Lung (tissue), 12 donors: ENCODE data around the gene KLF11. TPM values are rescaled to one million over a fixed set of nuclear protein-coding genes. Genes with fewer than 3 reads are reported as not detected.

Experiments
- ATAC-seq: fragments of 200-7000 bp; cut with Tn5 transposase; one replicate; pipeline ENCODE4 v1.9.1; 2020; ENCODE audit warnings: moderate number of reproducible peaks; ENCODE audit not compliant: insufficient read depth, low FRiP score
- DNase-seq, 3 donors: peaks; one replicate each; pipeline ENCODE4 v3.0.0-alpha.2; 2013 to 2017
- H3K27ac ChIP-seq, 2 donors: one replicate each; pipeline ENCODE4 v1.5.1; 2013; ENCODE audit warnings: mild to moderate bottlenecking in 2 of 2, moderate library complexity in 2 of 2, control low read depth in 1 of 2, inconsistent platforms in 1 of 2, low read depth in 1 of 2, low read length in 1 of 2
- H3K27me3 ChIP-seq, 3 donors: one replicate each; pipeline ENCODE4 v1.5.1; 2013; ENCODE audit warnings: low read length in 2 of 3; ENCODE audit not compliant: control insufficient read depth in 3 of 3, insufficient read depth in 3 of 3
- H3K36me3 ChIP-seq, 4 donors: one replicate each; pipeline ENCODE4 v1.5.1; 2013; ENCODE audit warnings: low read length in 4 of 4, mild to moderate bottlenecking in 1 of 4, moderate library complexity in 1 of 4; ENCODE audit not compliant: control insufficient read depth in 4 of 4, insufficient read depth in 4 of 4
- H3K4me1 ChIP-seq, 5 donors: one replicate each; pipeline ENCODE4 v1.5.1; 2013; ENCODE audit warnings: low read length in 5 of 5, mild to moderate bottlenecking in 2 of 5, moderate library complexity in 1 of 5; ENCODE audit not compliant: control insufficient read depth in 5 of 5, insufficient read depth in 5 of 5
- H3K4me3 ChIP-seq: one replicate; pipeline ENCODE4 v1.5.1; 2013; ENCODE audit warnings: mild to moderate bottlenecking, control low read depth, moderate library complexity
- H3K9ac ChIP-seq, 2 donors: one replicate each; pipeline ENCODE4 v1.5.1; 2013; ENCODE audit warnings: low read length in 2 of 2, control low read depth in 1 of 2; ENCODE audit not compliant: insufficient read depth in 1 of 2
- H3K9me3 ChIP-seq, 4 donors: one replicate each; pipeline ENCODE4 v1.5.1; 2013; ENCODE audit warnings: low read length in 3 of 4, mild to moderate bottlenecking in 1 of 4, moderate library complexity in 1 of 4; ENCODE audit not compliant: control insufficient read depth in 4 of 4, insufficient read depth in 3 of 4
- WGBS, 2 donors: extraction: QIAGEN DNeasy Blood & Tissue Kit; methylation state at CpG; one replicate each; pipeline ENCODE4 v1.1.7; 2013; 5-methylcytosine and 5-hydroxymethylcytosine counted together
- polyA plus RNA-seq, 2 donors: library from polyadenylated mRNA; stranded (reverse); fragments of 200-250 nt; gene quantifications; one replicate each; pipeline ENCODE4 v1.2.1, GENCODE V29; 2013
- total RNA-seq, 2 donors: library from RNA; depleted of rRNA in 1 of 2; stranded (reverse); fragments of >200 nt in 1 of 2; gene quantifications; one replicate each; pipeline ENCODE4 v1.2.1, GENCODE V29; 2014 to 2021
- TF ChIP-seq, protein P1 (sequence below): IDR thresholded peaks from 2 replicates; pipeline ENCODE4 v1.5.1; 2012; ENCODE audit warnings: mild to moderate bottlenecking; ENCODE audit errors: control extremely low read depth, extremely low read depth
- donor health status: control.
- donor health status: control.
- donor health status: Bipolar disorder and iron deficiency.
- donor health status: healthy.
- donor health status: DM: yes; HTN: yes; CAD: no.

Gene KLF11
- total and polyA plus RNA-seq, 4 donors, result 7.4 to 21.8 (median 17.3) TPM

- TF ChIP-seq, protein P1, sequence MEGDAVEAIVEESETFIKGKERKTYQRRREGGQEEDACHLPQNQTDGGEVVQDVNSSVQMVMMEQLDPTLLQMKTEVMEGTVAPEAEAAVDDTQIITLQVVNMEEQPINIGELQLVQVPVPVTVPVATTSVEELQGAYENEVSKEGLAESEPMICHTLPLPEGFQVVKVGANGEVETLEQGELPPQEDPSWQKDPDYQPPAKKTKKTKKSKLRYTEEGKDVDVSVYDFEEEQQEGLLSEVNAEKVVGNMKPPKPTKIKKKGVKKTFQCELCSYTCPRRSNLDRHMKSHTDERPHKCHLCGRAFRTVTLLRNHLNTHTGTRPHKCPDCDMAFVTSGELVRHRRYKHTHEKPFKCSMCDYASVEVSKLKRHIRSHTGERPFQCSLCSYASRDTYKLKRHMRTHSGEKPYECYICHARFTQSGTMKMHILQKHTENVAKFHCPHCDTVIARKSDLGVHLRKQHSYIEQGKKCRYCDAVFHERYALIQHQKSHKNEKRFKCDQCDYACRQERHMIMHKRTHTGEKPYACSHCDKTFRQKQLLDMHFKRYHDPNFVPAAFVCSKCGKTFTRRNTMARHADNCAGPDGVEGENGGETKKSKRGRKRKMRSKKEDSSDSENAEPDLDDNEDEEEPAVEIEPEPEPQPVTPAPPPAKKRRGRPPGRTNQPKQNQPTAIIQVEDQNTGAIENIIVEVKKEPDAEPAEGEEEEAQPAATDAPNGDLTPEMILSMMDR, result no peak
- WGBS, 2 donors, result 93 to 95% methylated on average over 1 of the region's 1 CpG
- H3K27me3 ChIP-seq, result no peaks in the 10 kb centered on the region
- DNase-seq (no peak), ATAC-seq (no peak)
- peaks cover 0 to 1% (median 0%) of the 10 kb centered on the region in 4 donors for H3K9me3 ChIP-seq
- peaks cover 0 to 7% (median 0%) of the 10 kb centered on the region in 4 donors for H3K36me3 ChIP-seq
- H3K4me3 ChIP-seq, result no peak overlapping the region
- no peak overlapping the region for H3K27ac ChIP-seq
- peaks cover 0 to 2% (median 0%) of the 10 kb centered on the region in 5 donors for H3K4me1 ChIP-seq
- no peak overlapping the region for H3K9ac ChIP-seq
Observed at GRCh38 chr2:9999693-10000092, 43.7 kb upstream of the KLF11 start.

DNA sequence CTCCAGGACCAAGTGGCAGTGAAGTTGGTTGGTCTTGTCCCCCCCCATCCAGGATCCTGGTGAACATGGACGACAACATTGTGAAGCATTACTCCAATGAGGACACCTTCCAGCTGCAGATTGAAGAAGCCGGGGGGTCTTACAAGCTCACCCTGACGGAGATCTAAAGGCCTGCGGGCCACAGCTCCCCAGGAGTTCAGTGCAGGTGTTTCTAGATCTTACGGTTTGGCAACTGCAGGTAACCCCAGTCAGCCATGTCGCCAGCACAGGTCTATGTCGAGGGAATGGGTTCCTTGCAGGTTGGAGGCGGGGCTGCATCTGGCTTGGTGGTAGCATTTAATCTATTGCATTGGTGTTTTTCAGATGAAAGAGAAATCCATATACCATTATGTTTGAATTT, 42.8 kb upstream of the KLF11 start:
- Histone ChIP-seq H3K27me3 (peaks cover 0 to 4% (median 0%) of the 10 kb centered on the region in 3 donors), H3K4me1 (peaks cover 0 to 2% (median 0%) of the 10 kb centered on the region in 5 donors), H3K9ac (no peak overlapping the region), H3K9me3 (peaks cover 0 to 1% (median 0%) of the 10 kb centered on the region in 4 donors), H3K36me3 (peaks cover 0 to 7% (median 0%) of the 10 kb centered on the region in 4 donors), H3K27ac (no peak overlapping the region), H3K4me3 (no peak overlapping the region)
- ATAC-seq (no peak), DNase-seq (no peak)
- WGBS, 2 donors, result 94 to 96% methylated on average over 8 of the region's 8 CpGs
- TF ChIP-seq, protein P1, result no peak

- Histone ChIP-seq H3K4me3 (no peak overlapping the region), H3K36me3 (peaks cover 0 to 7% (median 0%) of the 10 kb centered on the region in 4 donors), H3K9me3 (peaks cover 0 to 1% (median 0%) of the 10 kb centered on the region in 4 donors), H3K9ac (no peak overlapping the region), H3K27ac (no peak overlapping the region), H3K4me1 (peaks cover 0 to 4% (median 0%) of the 10 kb centered on the region in 5 donors), H3K27me3 (peaks cover 0 to 4% (median 0%) of the 10 kb centered on the region in 3 donors)
- TF ChIP-seq, protein P1, result no peak
- WGBS, 2 donors, result 47 to 71% methylated on average over 5 of the region's 5 CpGs
- ATAC-seq (no peak), DNase-seq (peak in 1 of 3 donors; percentile 26)
Observed at GRCh38 chr2:10001586-10001985, 41.8 kb upstream of the KLF11 start.

DNA sequence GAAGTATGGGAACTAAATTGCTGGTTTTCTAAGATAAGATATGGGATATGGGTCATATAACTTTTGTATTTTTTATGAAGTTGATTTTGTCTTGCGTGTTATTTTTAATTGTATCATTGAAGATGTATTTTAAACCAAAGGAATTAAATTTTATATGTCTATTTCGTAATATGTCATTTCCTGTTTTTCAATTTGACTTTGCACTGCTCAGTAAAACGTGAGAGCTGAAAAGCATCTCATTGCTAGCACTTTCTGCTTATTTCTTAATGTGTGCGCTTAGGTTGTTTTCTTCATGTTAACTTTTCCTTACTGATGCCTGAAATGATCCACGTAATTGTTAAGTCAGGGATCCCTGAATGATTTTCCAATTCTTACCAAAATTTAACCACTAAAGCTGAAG, 41.2 kb upstream of the KLF11 start:
- Histone ChIP-seq H3K9me3 (no peaks in the 10 kb centered on the region), H3K9ac (no peak overlapping the region), H3K36me3 (peaks cover 0 to 7% (median 0%) of the 10 kb centered on the region in 4 donors), H3K4me3 (no peak overlapping the region), H3K27me3 (peaks cover 0 to 4% (median 0%) of the 10 kb centered on the region in 3 donors), H3K4me1 (peaks cover 0 to 5% (median 0%) of the 10 kb centered on the region in 5 donors), H3K27ac (no peak overlapping the region)
- TF ChIP-seq, protein P1, result no peak
- WGBS, 2 donors, result 74 to 80% methylated on average over 5 of the region's 5 CpGs
- no peak for DNase-seq
- ATAC-seq, result no peak
